Panc1 (cell line): ENCODE data around the gene ARHGDIA. TPM values are rescaled to one million over a fixed set of nuclear protein-coding genes. Genes with fewer than 3 reads are reported as not detected.

Experiments
- ATAC-seq: fragments of 200-7000 bp; cut with Tn5 transposase; 2 replicates; pipeline ENCODE4 v1.9.1; 2020; ENCODE audit warnings: mild to moderate bottlenecking, moderate library complexity
- BruUV-seq: library from RNA; stranded (reverse); fragments of 400-500 nt; replicated peaks from 2 replicates; lab custom pipeline; 2021; lab: Mats Ljungman, UMichigan
- CTCF ChIA-PET: fragments of 300-600 bp; sonication (Branson Sonifier 250); formaldehyde crosslinking; loops from one replicate; lab custom pipeline; 2022; ENCODE audit warnings: antibody characterized with exemption; lab: Charles Lee
- POLR2A ChIA-PET: fragments of 300-600 bp; sonication (Branson Sonifier 250); formaldehyde crosslinking; loops from one replicate; lab custom pipeline; 2022; ENCODE audit warnings: antibody characterized with exemption; lab: Charles Lee
- DNase-seq: peaks from one replicate; pipeline ENCODE4 v3.0.0-alpha.2; 2010; ENCODE audit warnings: low read depth, low spot score
- H3K27ac ChIP-seq: 2 replicates; pipeline ENCODE4 v1.5.1; 2011; ENCODE audit warnings: mild to moderate bottlenecking, low read length, inconsistent platforms
- H3K27me3 ChIP-seq: fragments of 200-500 bp; sonication (Bioruptor generic); 2 replicates; pipeline ENCODE4 v1.6.0; 2014; ENCODE audit warnings: low read length, inconsistent platforms; ENCODE audit not compliant: control insufficient read depth, insufficient read depth
- H3K36me3 ChIP-seq: fragments of 200-500 bp; sonication (Bioruptor generic); 2 replicates; pipeline ENCODE4 v1.5.1; 2014; ENCODE audit warnings: inconsistent platforms, mild to moderate bottlenecking, low read length, moderate library complexity; ENCODE audit not compliant: control insufficient read depth, insufficient read depth
- H3K4me1 ChIP-seq: 2 replicates; pipeline ENCODE4 v1.5.1; 2011; ENCODE audit warnings: inconsistent platforms, mild to moderate bottlenecking, low read length, moderate library complexity; ENCODE audit not compliant: control insufficient read depth, insufficient read depth
- H3K4me3 ChIP-seq, 2 experiments: 2 replicates each; pipeline ENCODE4 v1.5.1; 2011 to 2012; ENCODE audit warnings: low read depth in 2 of 2, low read length in 2 of 2, mild to moderate bottlenecking in 2 of 2, inconsistent platforms in 1 of 2, moderate library complexity in 1 of 2
- H3K9me3 ChIP-seq: fragments of 200-500 bp; sonication (Bioruptor generic); 2 replicates; pipeline ENCODE4 v1.5.1; 2014; ENCODE audit warnings: low read depth, mild to moderate bottlenecking, inconsistent platforms, low read length, moderate library complexity; ENCODE audit not compliant: control insufficient read depth, insufficient read depth
- POLR2AphosphoS5 ChIP-seq: IDR thresholded peaks from 2 replicates; pipeline ENCODE4 v1.6.1; 2012; ENCODE audit warnings: mild to moderate bottlenecking, low read depth, low read length, moderate library complexity
- SIN3A ChIP-seq: IDR thresholded peaks from 2 replicates; pipeline ENCODE4 v1.6.1; 2012; ENCODE audit warnings: low read depth, mild to moderate bottlenecking, low read length, moderate library complexity, borderline replicate concordance; ENCODE audit not compliant: insufficient read depth
- TCF7L2 ChIP-seq: IDR thresholded peaks from 2 replicates; pipeline ENCODE4 v1.6.1; 2011; ENCODE audit warnings: mild to moderate bottlenecking, low read depth, low read length, inconsistent platforms
- in situ Hi-C: cut with HindIII; loops from 2 replicates; pipeline ENCODE4 v1.10.0; 2016; ENCODE audit warnings: low sequenced_read_pairs, low pct_unique_long_range_greater_than_20kb
- intact Hi-C: fragments of 100-400 bp; cut with micrococcal nuclease; formaldehyde crosslinking; loops from one replicate; pipeline ENCODE4 v1.10.0; 2022; ENCODE audit not compliant: unreplicated experiment
- total RNA-seq: library from RNA; stranded (reverse); gene quantifications from one replicate; pipeline ENCODE4 v1.2.1, GENCODE V29; 2021; ENCODE audit not compliant: unreplicated experiment
- TF ChIP-seq, protein P1 (sequence below): fragments of 450-650 bp; IDR thresholded peaks from 2 replicates; pipeline ENCODE4 v1.5.1; 2017; ENCODE audit warnings: mild to moderate bottlenecking
- TF ChIP-seq, protein P2 (sequence below), 2 experiments: IDR thresholded peaks; 2 replicates each; pipeline ENCODE4 v1.6.1; 2011 to 2012; ENCODE audit warnings: low read depth in 2 of 2, control low read depth in 1 of 2, low read length in 1 of 2, mild to moderate bottlenecking in 1 of 2, moderate library complexity in 1 of 2; ENCODE audit not compliant: insufficient read depth in 1 of 2

ARHGDIA gene
- total RNA-seq, 1 experiment from 2014 or later, result 420 TPM

DNA sequence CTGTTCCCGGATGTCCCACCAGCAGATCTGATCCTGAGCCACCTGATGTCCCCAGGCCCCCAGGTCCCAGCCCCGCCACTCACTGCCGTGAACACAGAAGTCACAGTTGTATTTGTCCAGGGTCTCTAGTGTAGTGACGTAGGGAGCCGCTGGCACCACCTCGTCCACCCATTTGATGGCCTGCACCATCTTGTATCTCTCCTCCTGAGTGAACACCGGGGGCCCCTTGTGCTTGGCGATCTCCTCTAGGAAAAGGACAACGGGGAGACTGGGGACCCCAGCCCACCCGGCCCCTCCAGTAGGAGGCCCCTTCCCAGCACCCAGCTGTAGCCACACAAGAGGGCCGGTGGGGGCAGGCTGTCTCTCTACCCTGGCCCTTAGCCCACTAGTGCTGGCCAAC, 37.7 kb upstream of the ARHGDIA start:
- DNase-seq (no peak), ATAC-seq (no peak)
- H3K27ac ChIP-seq, result no peak overlapping the region
- intact Hi-C loops (no loop called here), in situ Hi-C loops (no loop called here)
- no peak overlapping the region for H3K4me3 ChIP-seq
- H3K27me3 ChIP-seq, result no peaks in the 10 kb centered on the region
- no peaks in the 10 kb centered on the region for H3K9me3 ChIP-seq
- POLR2A ChIA-PET, result interaction anchor here (0.7 kb wide), 1 partner anchor 28 kb away, joined by 10 read pairs; no protein-coding TSS in a partner anchor
- peaks cover 21% of the 10 kb centered on the region for H3K4me1 ChIP-seq
- no peak for TF ChIP-seq TCF7L2
- no peak for TF ChIP-seq POLR2AphosphoS5
- TF ChIP-seq, protein P1, sequence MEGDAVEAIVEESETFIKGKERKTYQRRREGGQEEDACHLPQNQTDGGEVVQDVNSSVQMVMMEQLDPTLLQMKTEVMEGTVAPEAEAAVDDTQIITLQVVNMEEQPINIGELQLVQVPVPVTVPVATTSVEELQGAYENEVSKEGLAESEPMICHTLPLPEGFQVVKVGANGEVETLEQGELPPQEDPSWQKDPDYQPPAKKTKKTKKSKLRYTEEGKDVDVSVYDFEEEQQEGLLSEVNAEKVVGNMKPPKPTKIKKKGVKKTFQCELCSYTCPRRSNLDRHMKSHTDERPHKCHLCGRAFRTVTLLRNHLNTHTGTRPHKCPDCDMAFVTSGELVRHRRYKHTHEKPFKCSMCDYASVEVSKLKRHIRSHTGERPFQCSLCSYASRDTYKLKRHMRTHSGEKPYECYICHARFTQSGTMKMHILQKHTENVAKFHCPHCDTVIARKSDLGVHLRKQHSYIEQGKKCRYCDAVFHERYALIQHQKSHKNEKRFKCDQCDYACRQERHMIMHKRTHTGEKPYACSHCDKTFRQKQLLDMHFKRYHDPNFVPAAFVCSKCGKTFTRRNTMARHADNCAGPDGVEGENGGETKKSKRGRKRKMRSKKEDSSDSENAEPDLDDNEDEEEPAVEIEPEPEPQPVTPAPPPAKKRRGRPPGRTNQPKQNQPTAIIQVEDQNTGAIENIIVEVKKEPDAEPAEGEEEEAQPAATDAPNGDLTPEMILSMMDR, result no peak
- no peak for TF ChIP-seq SIN3A
- TF ChIP-seq, protein P2, sequence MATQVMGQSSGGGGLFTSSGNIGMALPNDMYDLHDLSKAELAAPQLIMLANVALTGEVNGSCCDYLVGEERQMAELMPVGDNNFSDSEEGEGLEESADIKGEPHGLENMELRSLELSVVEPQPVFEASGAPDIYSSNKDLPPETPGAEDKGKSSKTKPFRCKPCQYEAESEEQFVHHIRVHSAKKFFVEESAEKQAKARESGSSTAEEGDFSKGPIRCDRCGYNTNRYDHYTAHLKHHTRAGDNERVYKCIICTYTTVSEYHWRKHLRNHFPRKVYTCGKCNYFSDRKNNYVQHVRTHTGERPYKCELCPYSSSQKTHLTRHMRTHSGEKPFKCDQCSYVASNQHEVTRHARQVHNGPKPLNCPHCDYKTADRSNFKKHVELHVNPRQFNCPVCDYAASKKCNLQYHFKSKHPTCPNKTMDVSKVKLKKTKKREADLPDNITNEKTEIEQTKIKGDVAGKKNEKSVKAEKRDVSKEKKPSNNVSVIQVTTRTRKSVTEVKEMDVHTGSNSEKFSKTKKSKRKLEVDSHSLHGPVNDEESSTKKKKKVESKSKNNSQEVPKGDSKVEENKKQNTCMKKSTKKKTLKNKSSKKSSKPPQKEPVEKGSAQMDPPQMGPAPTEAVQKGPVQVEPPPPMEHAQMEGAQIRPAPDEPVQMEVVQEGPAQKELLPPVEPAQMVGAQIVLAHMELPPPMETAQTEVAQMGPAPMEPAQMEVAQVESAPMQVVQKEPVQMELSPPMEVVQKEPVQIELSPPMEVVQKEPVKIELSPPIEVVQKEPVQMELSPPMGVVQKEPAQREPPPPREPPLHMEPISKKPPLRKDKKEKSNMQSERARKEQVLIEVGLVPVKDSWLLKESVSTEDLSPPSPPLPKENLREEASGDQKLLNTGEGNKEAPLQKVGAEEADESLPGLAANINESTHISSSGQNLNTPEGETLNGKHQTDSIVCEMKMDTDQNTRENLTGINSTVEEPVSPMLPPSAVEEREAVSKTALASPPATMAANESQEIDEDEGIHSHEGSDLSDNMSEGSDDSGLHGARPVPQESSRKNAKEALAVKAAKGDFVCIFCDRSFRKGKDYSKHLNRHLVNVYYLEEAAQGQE (IDR thresholded peaks at IDR 0.05; ENCODE audit: insufficient read depth in 1 of 2, low read depth in 2 of 2, low read length in 1 of 2), result no peak
- H3K36me3 ChIP-seq, result no peaks in the 10 kb centered on the region; the same call in 1 of the 2 replicates
- CTCF ChIA-PET, result no interaction called here
- BruUV-seq, result no TSS peak

DNA sequence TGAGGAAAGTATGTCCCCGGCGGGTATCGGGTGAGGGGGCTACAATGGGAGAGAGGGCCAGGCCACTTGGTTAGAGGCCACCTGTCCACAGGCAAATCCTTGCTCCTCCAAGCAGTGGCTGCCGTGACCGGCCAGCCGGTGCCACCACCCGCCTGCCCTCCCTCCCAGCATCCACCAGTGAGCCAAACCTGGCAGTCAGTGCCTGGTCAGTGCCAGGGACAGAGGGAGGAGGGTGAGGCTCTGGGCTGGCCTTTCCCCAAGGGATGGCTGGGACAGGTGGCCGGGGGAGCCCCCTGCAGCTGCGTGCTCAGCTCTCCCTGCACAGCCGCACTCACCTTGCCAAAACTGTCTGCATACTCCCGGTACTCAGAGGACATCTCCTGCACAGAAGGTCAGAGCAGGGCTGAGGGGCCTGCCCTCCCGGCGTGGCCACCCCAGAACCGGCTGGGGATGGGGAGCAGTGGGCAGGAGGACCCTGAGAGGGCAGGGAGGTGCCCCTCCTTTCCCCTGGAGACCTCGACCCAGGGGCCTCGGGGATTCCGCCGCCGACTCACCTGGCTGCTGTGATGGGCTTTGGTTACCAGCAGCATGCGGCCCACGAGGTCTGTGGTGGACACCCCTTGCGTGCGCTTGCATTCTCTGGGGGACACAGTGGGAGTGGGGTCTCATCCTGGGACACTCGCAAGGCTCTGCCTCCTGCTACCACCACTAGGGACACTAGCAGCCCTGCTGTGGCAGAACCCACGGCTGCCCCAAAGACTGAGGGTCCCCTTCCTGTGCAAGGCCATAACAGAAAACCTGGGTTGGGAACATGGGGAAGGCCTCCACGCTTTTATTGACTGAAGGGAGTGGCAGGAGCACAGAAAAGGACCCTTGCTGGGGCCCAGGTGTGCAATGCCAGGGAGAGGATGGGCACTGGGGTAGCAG, 36.3 kb upstream of the ARHGDIA start:
- Histone ChIP-seq H3K9me3 (no peaks in the 10 kb centered on the region), H3K4me1 (peaks cover 21% of the 10 kb centered on the region), H3K4me3 (no peak overlapping the region), H3K27me3 (no peaks in the 10 kb centered on the region), H3K36me3 (no peaks in the 10 kb centered on the region), H3K27ac (no peak overlapping the region)
- no peak for TF ChIP-seq POLR2AphosphoS5
- POLR2A ChIA-PET, result no interaction called here
- CTCF ChIA-PET, result no interaction called here
- intact Hi-C loops (no loop called here), in situ Hi-C loops (no loop called here)
- BruUV-seq, result no TSS peak
- no peak for ATAC-seq
- no peak for DNase-seq
